Measurements from ENCODE around the gene GALNT9.

Gene GALNT9

DNA sequence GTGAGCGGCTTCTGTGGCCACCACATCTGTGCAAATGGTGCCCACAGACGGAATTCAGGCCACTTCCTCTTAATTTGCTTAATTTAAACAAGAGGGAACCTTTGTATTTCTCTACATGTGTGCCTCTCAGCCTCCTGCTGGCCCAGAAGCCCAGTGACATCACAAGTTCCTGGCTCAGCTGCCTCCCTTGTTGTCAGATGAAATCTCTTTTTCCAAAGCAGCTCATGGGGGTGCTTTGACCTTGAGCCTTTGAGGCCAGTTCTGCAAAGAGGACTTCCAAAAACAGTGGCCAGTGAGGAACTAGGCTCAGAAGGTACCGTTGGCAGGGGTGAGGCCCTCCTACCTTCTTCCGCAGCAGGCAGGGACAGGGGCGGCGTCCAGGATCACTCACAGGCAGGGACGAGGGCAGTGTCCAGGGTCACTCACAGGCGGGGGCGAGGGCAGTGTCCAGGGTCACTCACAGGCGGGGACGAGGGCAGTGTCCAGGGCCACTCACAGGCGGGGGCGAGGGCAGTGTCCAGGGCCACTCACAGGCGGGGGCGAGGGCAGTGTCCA lies 35.0 kb upstream of the GALNT9 start:
- no peak overlapping the region for H3K4ac ChIP-seq (ENCODE audit: low read length)
- H2BK5ac ChIP-seq (ENCODE audit: low read length) = no peak overlapping the region
- H3K4me1 ChIP-seq (ENCODE audit: control insufficient read depth in 2 of 2, insufficient read depth in 1 of 2, low read depth in 1 of 2, low read length in 2 of 2) = peaks cover 5 to 7% of the 10 kb centered on the region in 2 donors
- H2BK120ac ChIP-seq (ENCODE audit: low read depth, low read length) = no peak overlapping the region
- no peaks in the 10 kb centered on the region for H3K27me3 ChIP-seq (ENCODE audit: control insufficient read depth in 3 of 3, insufficient read depth in 3 of 3, low read depth in 1 of 3, low read length in 3 of 3)
- no peak overlapping the region for H3K27ac ChIP-seq (replicated peaks; ENCODE audit: low read length)
- no peak overlapping the region for H4K8ac ChIP-seq (ENCODE audit: low read depth, low read length)
- no peaks in the 10 kb centered on the region for H3K9me3 ChIP-seq (replicated peaks in 1 of 2; ENCODE audit: control insufficient read depth in 2 of 2, insufficient read depth in 1 of 2, low read depth in 1 of 2, low read length in 2 of 2)
- H3K18ac ChIP-seq (ENCODE audit: low read length) = peak overlapping the region; percentile 55
- no peak for DNase-seq (ENCODE audit: low spot score)
- no peak overlapping the region for H3K4me3 ChIP-seq (ENCODE audit: low read length in 2 of 2)
- no peak overlapping the region for H2AK5ac ChIP-seq (ENCODE audit: low read depth, low read length)
- H3K23ac ChIP-seq (ENCODE audit: low read depth, low read length, poor library complexity) = peak overlapping the region; percentile 60
- no peak overlapping the region for H2BK12ac ChIP-seq (ENCODE audit: low read length)
- no peak overlapping the region for H2BK15ac ChIP-seq (ENCODE audit: low read length)
- no peak overlapping the region for H3K9ac ChIP-seq (ENCODE audit: low read depth, low read length, poor library complexity)
- WGBS, 2 donors (ENCODE audit: extremely low coverage in 2 of 2, insufficient read length in 2 of 2, insufficient replicate concordance in 1 of 2) = no CpG with 5 or more reads among the region's 15 CpGs
- no peaks in the 10 kb centered on the region for H3K36me3 ChIP-seq (replicated peaks in 1 of 2; ENCODE audit: control insufficient read depth in 2 of 2, insufficient read depth in 2 of 2, low read length in 2 of 2)
- H3K79me1 ChIP-seq (ENCODE audit: low read depth, low read length) = peaks cover 1% of the 10 kb centered on the region
- no peak overlapping the region for H4K91ac ChIP-seq (ENCODE audit: low read depth, low read length, poor library complexity)
- H3K14ac ChIP-seq (ENCODE audit: low read length) = no peak overlapping the region
- H3K4me2 ChIP-seq (ENCODE audit: insufficient read depth, low read length, poor library complexity, severe bottlenecking) = no peak overlapping the region
- no peak overlapping the region for H2AFZ ChIP-seq (ENCODE audit: low read length)

DNA sequence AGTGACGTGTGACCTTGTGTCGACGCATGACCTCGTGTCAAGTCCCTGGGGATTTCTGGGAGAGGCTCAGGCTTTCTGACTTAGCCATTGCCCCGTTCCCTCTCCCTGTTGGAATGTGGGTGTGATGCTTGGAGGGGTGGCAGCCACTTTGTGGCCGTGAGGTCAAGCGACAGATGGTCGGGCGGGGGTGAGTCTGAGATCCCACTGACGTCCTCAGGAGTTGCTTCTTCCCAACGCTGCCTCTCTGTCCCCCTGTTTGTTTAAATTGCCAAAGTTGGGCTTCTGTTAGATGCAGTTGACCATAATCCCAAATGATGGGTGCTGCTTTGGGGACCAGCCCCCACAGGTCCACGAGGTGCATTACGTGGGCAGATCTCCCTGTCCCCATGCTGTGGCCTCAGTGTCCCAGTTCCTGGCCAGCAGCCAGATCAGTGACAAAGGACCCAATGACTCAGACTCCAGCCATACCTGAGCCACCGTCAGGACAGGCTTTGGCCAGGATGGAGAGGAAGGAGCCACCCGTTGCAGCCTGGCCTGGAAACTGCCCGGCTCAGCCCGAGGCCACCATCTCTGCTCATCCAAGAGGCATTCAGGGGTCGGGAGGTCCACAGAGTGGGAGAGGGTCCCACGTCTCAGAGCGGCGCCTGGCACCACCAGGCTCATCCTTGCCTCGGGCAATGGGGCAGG lies 34.4 kb upstream of the GALNT9 start:
- peak overlapping the region in 1 of 2 donors; percentile 24 for H3K4me3 ChIP-seq (ENCODE audit: low read length in 2 of 2)
- no peak overlapping the region for H2AFZ ChIP-seq (ENCODE audit: low read length)
- H2BK5ac ChIP-seq (ENCODE audit: low read length) = no peak overlapping the region
- no peak for DNase-seq (ENCODE audit: low spot score)
- no peaks in the 10 kb centered on the region for H3K27me3 ChIP-seq (ENCODE audit: control insufficient read depth in 3 of 3, insufficient read depth in 3 of 3, low read depth in 1 of 3, low read length in 3 of 3)
- H3K27ac ChIP-seq (replicated peaks; ENCODE audit: low read length) = no peak overlapping the region
- H3K9me3 ChIP-seq (replicated peaks in 1 of 2; ENCODE audit: control insufficient read depth in 2 of 2, insufficient read depth in 1 of 2, low read depth in 1 of 2, low read length in 2 of 2) = no peaks in the 10 kb centered on the region
- H3K79me1 ChIP-seq (ENCODE audit: low read depth, low read length) = peaks cover 1% of the 10 kb centered on the region
- no peak overlapping the region for H3K4me2 ChIP-seq (ENCODE audit: insufficient read depth, low read length, poor library complexity, severe bottlenecking)
- H4K91ac ChIP-seq (ENCODE audit: low read depth, low read length, poor library complexity) = no peak overlapping the region
- peaks cover 5 to 7% of the 10 kb centered on the region in 2 donors for H3K4me1 ChIP-seq (ENCODE audit: control insufficient read depth in 2 of 2, insufficient read depth in 1 of 2, low read depth in 1 of 2, low read length in 2 of 2)
- H3K9ac ChIP-seq (ENCODE audit: low read depth, low read length, poor library complexity) = no peak overlapping the region
- no peak overlapping the region for H2BK15ac ChIP-seq (ENCODE audit: low read length)
- WGBS, 2 donors (ENCODE audit: extremely low coverage in 2 of 2, insufficient read length in 2 of 2, insufficient replicate concordance in 1 of 2) = no CpG with 5 or more reads among the region's 22 CpGs
- no peak overlapping the region for H3K4ac ChIP-seq (ENCODE audit: low read length)
- peak overlapping the region; percentile 55 for H3K18ac ChIP-seq (ENCODE audit: low read length)
- no peak overlapping the region for H4K8ac ChIP-seq (ENCODE audit: low read depth, low read length)
- no peaks in the 10 kb centered on the region for H3K36me3 ChIP-seq (replicated peaks in 1 of 2; ENCODE audit: control insufficient read depth in 2 of 2, insufficient read depth in 2 of 2, low read length in 2 of 2)
- peak overlapping the region; percentile 57 for H3K14ac ChIP-seq (ENCODE audit: low read length)
- H2AK5ac ChIP-seq (ENCODE audit: low read depth, low read length) = no peak overlapping the region
- no peak overlapping the region for H2BK12ac ChIP-seq (ENCODE audit: low read length)
- no peak overlapping the region for H3K23ac ChIP-seq (ENCODE audit: low read depth, low read length, poor library complexity)
- no peak overlapping the region for H2BK120ac ChIP-seq (ENCODE audit: low read depth, low read length)

DNA sequence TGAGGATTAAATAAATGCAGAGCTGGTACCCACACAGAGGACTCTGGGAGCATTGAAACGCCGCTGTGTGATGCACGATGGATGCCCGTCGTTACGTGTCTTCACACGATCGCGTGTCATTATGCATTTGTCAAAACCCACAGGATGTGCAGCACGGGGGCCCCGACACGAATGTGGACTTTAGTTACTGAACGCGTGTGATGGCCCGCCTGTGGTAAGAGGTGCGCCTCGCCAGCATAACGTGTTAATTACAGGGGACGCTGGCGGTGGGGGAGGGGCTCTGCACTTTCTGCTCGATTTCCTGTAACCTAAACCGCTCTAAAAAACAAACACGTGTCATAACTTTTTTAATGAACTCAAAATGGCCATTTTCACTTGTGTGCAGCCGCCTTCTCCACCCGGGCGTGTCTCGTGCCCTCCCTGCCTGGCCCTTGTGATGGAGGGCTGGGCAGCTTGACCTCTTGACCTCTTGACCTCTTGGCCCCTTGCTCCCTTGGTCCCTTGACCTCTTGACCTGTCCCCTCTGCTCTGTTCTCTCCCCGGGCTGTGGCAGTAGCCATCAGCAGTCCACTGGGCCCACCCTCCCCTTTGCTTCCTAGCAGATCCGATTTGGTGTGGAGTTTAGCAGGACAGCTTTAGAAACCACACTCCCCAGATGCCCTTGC lies 33.7 kb upstream of the GALNT9 start:
- Histone ChIP-seq H4K91ac (ENCODE audit: low read depth, low read length, poor library complexity) (no peak overlapping the region), H2BK5ac (ENCODE audit: low read length) (no peak overlapping the region), H4K8ac (ENCODE audit: low read depth, low read length) (no peak overlapping the region), H3K27me3 (ENCODE audit: control insufficient read depth in 3 of 3, insufficient read depth in 3 of 3, low read depth in 1 of 3, low read length in 3 of 3) (no peaks in the 10 kb centered on the region), H2AK5ac (ENCODE audit: low read depth, low read length) (peak overlapping the region; percentile 10), H3K4me2 (ENCODE audit: insufficient read depth, low read length, poor library complexity, severe bottlenecking) (no peak overlapping the region), H2BK12ac (ENCODE audit: low read length) (no peak overlapping the region), H3K18ac (ENCODE audit: low read length) (peak overlapping the region; percentile 18), H3K14ac (ENCODE audit: low read length) (peak overlapping the region; percentile 57), H3K4me1 (ENCODE audit: control insufficient read depth in 2 of 2, insufficient read depth in 1 of 2, low read depth in 1 of 2, low read length in 2 of 2) (peaks cover 5 to 7% of the 10 kb centered on the region in 2 donors), H3K9ac (ENCODE audit: low read depth, low read length, poor library complexity) (no peak overlapping the region), H3K79me1 (ENCODE audit: low read depth, low read length) (peaks cover 3% of the 10 kb centered on the region), H2AFZ (ENCODE audit: low read length) (no peak overlapping the region), H2BK120ac (ENCODE audit: low read depth, low read length) (no peak overlapping the region), H3K23ac (ENCODE audit: low read depth, low read length, poor library complexity) (no peak overlapping the region), H3K4ac (ENCODE audit: low read length) (no peak overlapping the region), H3K27ac (replicated peaks; ENCODE audit: low read length) (no peak overlapping the region), H3K4me3 (ENCODE audit: low read length in 2 of 2) (no peak overlapping the region), H3K36me3 (replicated peaks in 1 of 2; ENCODE audit: control insufficient read depth in 2 of 2, insufficient read depth in 2 of 2, low read length in 2 of 2) (no peaks in the 10 kb centered on the region), H3K9me3 (replicated peaks in 1 of 2; ENCODE audit: control insufficient read depth in 2 of 2, insufficient read depth in 1 of 2, low read depth in 1 of 2, low read length in 2 of 2) (no peaks in the 10 kb centered on the region), H2BK15ac (ENCODE audit: low read length) (no peak overlapping the region)
- WGBS, 2 donors (ENCODE audit: extremely low coverage in 2 of 2, insufficient read length in 2 of 2, insufficient replicate concordance in 1 of 2) = no CpG with 5 or more reads among the region's 29 CpGs
- DNase-seq (ENCODE audit: low spot score) = no peak
